Calu3 (cell line): ENCODE data around the gene DAPK3. TPM values are rescaled to one million over a fixed set of nuclear protein-coding genes. Genes with fewer than 3 reads are reported as not detected.
"Not testable (repeated sequence)": the region's sequence is repeated elsewhere in the genome, so short reads cannot be mapped to it uniquely, and the experiment has no call there.

Source experiments
- BruUV-seq: library from RNA; stranded (reverse); fragments of 400-500 nt; replicated peaks from 2 replicates; lab custom pipeline; 2021; lab: Mats Ljungman, UMichigan
- CTCF ChIA-PET: fragments of 300-600 bp; sonication (Branson Sonifier 250); formaldehyde crosslinking; loops from one replicate; lab custom pipeline; 2022; ENCODE audit warnings: antibody characterized with exemption; lab: Charles Lee
- DNase-seq: peaks from one replicate; pipeline ENCODE4 v3.0.0; 2022
- H3K27ac Mint-ChIP-seq: one replicate; pipeline ENCODE4 v1.8.0; 2022; ENCODE audit warnings: mixed read lengths; ENCODE audit not compliant: unreplicated experiment
- H3K27me3 Mint-ChIP-seq: one replicate; pipeline ENCODE4 v1.8.0; 2022; ENCODE audit warnings: mixed read lengths; ENCODE audit not compliant: unreplicated experiment
- H3K36me3 Mint-ChIP-seq: one replicate; pipeline ENCODE4 v1.8.0; 2022; ENCODE audit warnings: mild to moderate bottlenecking, moderate library complexity, mixed read lengths; ENCODE audit not compliant: insufficient read depth, unreplicated experiment
- H3K4me1 Mint-ChIP-seq: one replicate; pipeline ENCODE4 v1.8.0; 2022; ENCODE audit warnings: mild to moderate bottlenecking, low read depth, mixed read lengths; ENCODE audit not compliant: unreplicated experiment
- H3K4me3 Mint-ChIP-seq: one replicate; pipeline ENCODE4 v1.8.0; 2022; ENCODE audit warnings: mild to moderate bottlenecking, low read depth, moderate library complexity, mixed read lengths; ENCODE audit not compliant: unreplicated experiment
- H3K9me3 Mint-ChIP-seq: one replicate; pipeline ENCODE4 v1.8.0; 2022; ENCODE audit warnings: low read depth, mixed read lengths; ENCODE audit not compliant: unreplicated experiment
- intact Hi-C: fragments of 100-400 bp; cut with micrococcal nuclease; formaldehyde crosslinking; loops from one replicate; pipeline ENCODE4 v1.10.0; 2022; ENCODE audit not compliant: unreplicated experiment
- total RNA-seq: library from RNA; stranded (reverse); gene quantifications from 2 replicates; pipeline ENCODE4 v1.2.3, GENCODE V29; 2022
- TF ChIP-seq, protein P1 (sequence below): fragments of 200-600 bp; IDR thresholded peaks from one replicate; pipeline ENCODE4 v1.8.0; 2022; ENCODE audit warnings: antibody characterized with exemption; ENCODE audit not compliant: unreplicated experiment

DAPK3 gene
- total RNA-seq, 1 experiment from 2014 or later = 50.9 TPM

- no peak overlapping the region for H3K4me3 Mint-ChIP-seq
- H3K4me1 Mint-ChIP-seq = peaks cover 3% of the 10 kb centered on the region
- no TSS peak for BruUV-seq
- H3K9me3 Mint-ChIP-seq = no peaks in the 10 kb centered on the region
- no peak overlapping the region for H3K27ac Mint-ChIP-seq
- TF ChIP-seq, protein P1, sequence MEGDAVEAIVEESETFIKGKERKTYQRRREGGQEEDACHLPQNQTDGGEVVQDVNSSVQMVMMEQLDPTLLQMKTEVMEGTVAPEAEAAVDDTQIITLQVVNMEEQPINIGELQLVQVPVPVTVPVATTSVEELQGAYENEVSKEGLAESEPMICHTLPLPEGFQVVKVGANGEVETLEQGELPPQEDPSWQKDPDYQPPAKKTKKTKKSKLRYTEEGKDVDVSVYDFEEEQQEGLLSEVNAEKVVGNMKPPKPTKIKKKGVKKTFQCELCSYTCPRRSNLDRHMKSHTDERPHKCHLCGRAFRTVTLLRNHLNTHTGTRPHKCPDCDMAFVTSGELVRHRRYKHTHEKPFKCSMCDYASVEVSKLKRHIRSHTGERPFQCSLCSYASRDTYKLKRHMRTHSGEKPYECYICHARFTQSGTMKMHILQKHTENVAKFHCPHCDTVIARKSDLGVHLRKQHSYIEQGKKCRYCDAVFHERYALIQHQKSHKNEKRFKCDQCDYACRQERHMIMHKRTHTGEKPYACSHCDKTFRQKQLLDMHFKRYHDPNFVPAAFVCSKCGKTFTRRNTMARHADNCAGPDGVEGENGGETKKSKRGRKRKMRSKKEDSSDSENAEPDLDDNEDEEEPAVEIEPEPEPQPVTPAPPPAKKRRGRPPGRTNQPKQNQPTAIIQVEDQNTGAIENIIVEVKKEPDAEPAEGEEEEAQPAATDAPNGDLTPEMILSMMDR = no peak
- DNase-seq = no peak
- H3K36me3 Mint-ChIP-seq = peaks cover 77% of the 10 kb centered on the region
- intact Hi-C loops = no loop called here
- no peaks in the 10 kb centered on the region for H3K27me3 Mint-ChIP-seq
- CTCF ChIA-PET = interaction anchor here (1.4 kb wide), 1 partner anchor 13 kb away, joined by 4 read pairs; no protein-coding TSS in a partner anchor
Measured at GRCh38 chr19:3975144-3975543, 4.2 kb upstream of the DAPK3 start.

DNA sequence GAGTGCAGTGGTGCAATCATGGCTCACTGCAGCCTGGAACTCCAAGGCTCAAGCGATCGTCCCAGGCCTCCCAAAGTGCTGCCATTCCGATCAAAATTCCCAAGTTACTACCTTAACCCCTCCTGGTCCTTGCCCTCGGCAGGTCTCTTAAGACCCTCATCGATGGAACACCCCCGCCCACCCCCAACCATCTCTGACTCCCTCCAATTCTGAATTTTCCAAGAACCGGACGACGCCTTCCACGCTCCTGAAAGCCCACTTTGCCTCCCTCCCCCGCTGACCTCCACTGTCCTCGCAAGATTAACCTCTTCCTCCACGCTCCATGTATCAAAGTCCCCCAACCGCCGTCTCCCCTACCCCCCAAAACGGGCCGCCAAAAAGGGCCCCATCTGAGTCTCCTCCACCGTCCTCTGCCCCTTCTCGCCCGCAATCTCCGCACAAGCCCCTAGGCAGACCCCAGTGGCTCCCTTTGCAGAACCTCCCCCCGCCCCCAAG is 539 bp downstream of the DAPK3 start:
- no peaks in the 10 kb centered on the region for H3K9me3 Mint-ChIP-seq
- peak overlapping the region; percentile 72 for H3K27ac Mint-ChIP-seq
- H3K4me1 Mint-ChIP-seq = peaks cover 14% of the 10 kb centered on the region
- DNase-seq = no peak
- TF ChIP-seq, protein P1 = no peak
- peaks cover 68% of the 10 kb centered on the region for H3K36me3 Mint-ChIP-seq
- peak overlapping the region; percentile 78 for H3K4me3 Mint-ChIP-seq
- CTCF ChIA-PET = interaction anchor here (1.2 to 2.2 kb wide), 2 partner anchors 17 to 121 kb away, joined by 6 to 8 read pairs; no protein-coding TSS in a partner anchor
- H3K27me3 Mint-ChIP-seq = no peaks in the 10 kb centered on the region
- no TSS peak for BruUV-seq
- intact Hi-C loops = no loop called here

GRCh38 chr19:3969435-3970312 is 1.2 kb downstream of the DAPK3 start:
- Mint-ChIP-seq H3K27ac (peak overlapping the region; percentile 72), H3K9me3 (no peaks in the 10 kb centered on the region), H3K4me1 (peaks cover 14% of the 10 kb centered on the region), H3K27me3 (no peaks in the 10 kb centered on the region), H3K4me3 (peak overlapping the region; percentile 78), H3K36me3 (peaks cover 63% of the 10 kb centered on the region)
- BruUV-seq = TSS peak; percentile 81
- TF ChIP-seq, protein P1 = no peak
- intact Hi-C loops = loop anchor here (5.0 kb wide), 1 partner anchor 112 kb away; no protein-coding TSS in a partner anchor
- DNase-seq = peak; percentile 38
- CTCF ChIA-PET = interaction anchor here (0.9 to 2.2 kb wide), 6 partner anchors 16 to 238 kb away, joined by 3 to 10 read pairs (median 8); partner anchors contain the start of gene EEF2

GRCh38 chr19:3968556-3969434 is 2.1 kb downstream of the DAPK3 start:
- H3K4me3 Mint-ChIP-seq = peak overlapping the region; percentile 78
- no TSS peak for BruUV-seq
- H3K36me3 Mint-ChIP-seq = peaks cover 66% of the 10 kb centered on the region
- no peaks in the 10 kb centered on the region for H3K9me3 Mint-ChIP-seq
- peak; percentile 88 for DNase-seq
- no peaks in the 10 kb centered on the region for H3K27me3 Mint-ChIP-seq
- peak overlapping the region; percentile 72 for H3K27ac Mint-ChIP-seq
- TF ChIP-seq, protein P1 = no peak
- CTCF ChIA-PET = interaction anchor here (0.6 to 2.2 kb wide), 8 partner anchors 17 to 238 kb away, joined by 3 to 10 read pairs (median 7); partner anchors contain the start of gene EEF2
- intact Hi-C loops = loop anchor here (5.0 kb wide), 1 partner anchor 111 kb away; no protein-coding TSS in a partner anchor
- peaks cover 14% of the 10 kb centered on the region for H3K4me1 Mint-ChIP-seq

- not testable (repeated sequence) for H3K9me3 Mint-ChIP-seq, DNase-seq, BruUV-seq, H3K27ac Mint-ChIP-seq, H3K27me3 Mint-ChIP-seq, H3K4me3 Mint-ChIP-seq
- Mint-ChIP-seq H3K36me3 (peaks cover 73% of the 10 kb centered on the region), H3K4me1 (peaks cover 14% of the 10 kb centered on the region)
- CTCF ChIA-PET = interaction anchor here (1.7 to 2.2 kb wide), 4 partner anchors 17 to 119 kb away, joined by 8 to 10 read pairs (median 9); partner anchors contain the start of gene EEF2
- intact Hi-C loops = loop anchor here (5.0 kb wide), 1 partner anchor 111 kb away; no protein-coding TSS in a partner anchor
Measured at GRCh38 chr19:3967983-3968382, 2.9 kb downstream of the DAPK3 start.
